HG03159 (cell line): ENCODE measurements around the gene CHRNA4.
"Not testable (repeated sequence)": the region's sequence is repeated elsewhere in the genome, so short reads cannot be mapped to it uniquely, and the experiment has no call there.

Source experiments
- ATAC-seq: cut with Tn5 transposase; IDR thresholded peaks from one replicate; pipeline ENCODE4 v1.9.1; 2021; ENCODE audit warnings: mild to moderate bottlenecking, moderate library complexity; ENCODE audit not compliant: unreplicated experiment

CHRNA4 gene

GRCh38 chr20:63351326-63351700 lies 9.8 kb downstream of the CHRNA4 start:
- ATAC-seq = no peak

GRCh38 chr20:63350597-63351325 lies 10.4 kb downstream of the CHRNA4 start:
- no peak for ATAC-seq

GRCh38 chr20:63350196-63350595 lies 11.0 kb downstream of the CHRNA4 start:
- ATAC-seq = no peak

DNA sequence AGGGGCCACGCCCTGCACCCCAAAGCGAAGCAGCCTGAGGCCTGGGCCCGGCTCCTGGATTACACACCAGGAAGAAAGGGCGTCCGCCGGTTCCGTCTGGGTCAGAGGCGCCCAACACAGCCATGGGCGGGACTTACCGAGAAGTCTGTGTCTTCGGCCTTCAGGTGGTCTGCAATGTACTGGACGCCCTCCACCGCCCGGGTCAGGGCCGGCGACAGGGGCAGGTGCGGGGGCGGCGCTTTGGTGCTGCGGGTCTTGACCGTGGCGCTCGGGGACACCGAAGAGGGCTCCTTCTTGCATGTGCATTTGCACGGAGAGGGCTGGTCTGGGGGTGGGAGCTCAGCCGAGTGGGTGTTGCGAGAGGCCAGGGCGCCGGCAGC lies 11.6 kb downstream of the CHRNA4 start:
- ATAC-seq = no peak

DNA sequence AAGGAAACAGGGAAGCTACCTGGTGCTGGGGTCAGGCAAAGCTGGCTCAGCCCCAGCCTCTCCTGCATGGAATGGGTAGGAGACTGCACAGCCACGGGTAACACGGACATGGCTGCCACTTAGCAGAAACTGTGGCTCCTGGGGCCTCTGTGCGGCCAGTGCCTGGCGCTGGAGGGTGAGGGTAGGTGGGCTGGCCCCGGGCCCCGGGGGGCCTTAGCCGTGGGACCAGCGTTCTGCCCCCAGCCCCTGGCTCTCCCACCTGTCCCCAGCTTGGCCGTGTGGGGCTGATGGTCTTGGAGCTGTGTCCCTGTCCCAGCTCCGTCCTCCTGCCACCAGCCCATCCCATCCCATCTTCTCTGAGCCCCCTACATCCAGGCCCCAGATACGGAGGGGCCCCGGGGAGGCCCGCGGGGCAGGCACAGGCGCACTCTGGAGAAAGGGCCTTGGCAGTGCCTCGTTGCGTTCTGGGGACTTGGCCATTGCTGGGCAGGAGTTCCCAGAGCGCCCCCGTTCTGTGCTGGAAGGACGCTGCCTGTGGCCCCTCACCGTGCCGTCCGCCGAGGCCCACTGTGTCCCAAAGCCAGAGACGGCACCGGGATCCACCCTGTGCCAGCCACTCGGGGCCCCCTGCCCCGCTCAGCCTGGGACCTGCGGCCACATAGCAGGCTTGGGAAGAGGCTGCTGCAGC lies 12.2 kb downstream of the CHRNA4 start:
- no peak for ATAC-seq

- ATAC-seq = no peak
These were observed 13.0 kb downstream of the CHRNA4 start for GRCh38 chr20:63347950-63348827.

- ATAC-seq = no peak
These were observed 13.9 kb downstream of the CHRNA4 start for GRCh38 chr20:63347081-63347741.

DNA sequence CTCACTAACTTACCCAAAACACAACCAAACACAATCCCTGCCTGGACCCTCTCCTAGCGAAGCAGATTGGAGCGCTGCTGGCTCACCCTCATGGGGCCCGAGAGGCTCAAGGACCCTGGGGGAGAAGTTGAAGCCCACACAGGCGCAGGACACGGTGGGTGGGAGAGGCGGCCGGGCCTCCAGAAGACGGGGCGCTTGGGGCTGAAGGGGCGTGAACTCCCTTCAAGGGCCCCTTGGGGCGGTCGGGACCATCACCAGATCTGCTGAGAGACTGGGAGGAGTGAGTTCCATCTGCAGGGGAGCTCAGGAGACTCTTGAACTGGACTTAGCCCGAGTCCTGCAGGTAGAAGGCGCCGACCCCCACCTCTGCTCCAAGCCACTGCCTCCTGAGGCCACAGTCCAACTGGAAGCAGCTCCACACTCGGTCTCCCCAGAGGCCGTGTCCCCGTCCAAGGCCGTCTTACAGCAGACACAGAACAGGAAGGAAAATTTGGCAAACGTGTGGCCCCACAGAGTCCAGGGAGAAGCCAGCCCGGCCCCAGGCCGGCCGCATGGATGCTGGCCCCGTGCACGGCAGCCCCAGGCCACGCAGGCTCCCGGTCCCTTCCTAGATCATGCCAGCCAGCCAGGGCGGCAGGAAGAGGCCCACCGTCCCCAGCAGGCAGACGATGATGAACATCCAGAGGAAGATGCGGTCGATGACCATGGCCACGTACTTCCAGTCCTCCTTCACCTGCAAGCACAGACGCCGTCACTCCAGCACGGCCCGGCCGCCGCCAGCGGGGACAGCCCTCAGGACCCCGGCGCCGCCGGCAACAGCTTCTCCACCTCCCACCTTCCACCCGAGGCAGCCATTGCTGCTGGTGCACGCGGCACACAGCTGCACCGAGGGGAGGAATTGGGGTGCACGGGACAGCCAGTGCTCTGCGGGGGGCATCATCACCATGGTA lies 14.7 kb downstream of the CHRNA4 start:
- ATAC-seq = no peak

- ATAC-seq = no peak
These were observed 15.6 kb downstream of the CHRNA4 start for GRCh38 chr20:63345328-63346100.

DNA sequence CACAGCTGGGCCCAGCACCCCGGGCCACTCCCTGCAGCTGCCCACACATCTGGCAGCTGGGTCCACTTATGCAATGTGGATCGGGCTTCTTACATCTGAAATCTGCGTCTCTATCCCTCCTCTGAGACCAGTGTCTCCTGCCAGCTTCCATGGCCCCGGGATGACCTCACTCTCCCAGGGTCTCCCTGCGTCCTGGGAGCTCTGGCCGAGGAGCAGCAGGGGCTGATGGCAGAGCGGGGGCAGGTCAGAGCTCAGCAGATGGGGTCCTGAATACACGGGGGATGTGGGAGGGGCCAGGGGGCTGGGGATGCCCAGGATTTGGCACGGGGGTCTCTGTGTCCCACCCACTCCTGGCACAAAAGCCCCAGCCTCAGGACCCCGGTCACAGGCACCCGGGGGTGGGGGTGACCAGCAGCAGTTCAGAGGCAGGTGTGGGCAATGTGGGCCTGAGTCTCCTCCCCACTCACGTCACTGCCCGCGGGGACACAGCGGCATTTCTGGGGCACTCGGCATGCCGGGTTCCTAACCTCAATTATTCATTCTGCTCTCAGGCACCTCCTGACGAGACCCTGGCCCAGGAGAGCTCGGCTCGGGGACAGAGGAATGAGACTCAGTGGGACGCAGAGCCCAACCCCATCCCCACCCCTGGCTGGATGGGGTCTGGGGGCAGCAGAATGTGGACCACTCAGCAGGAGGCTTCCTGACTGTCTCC lies 16.4 kb downstream of the CHRNA4 start:
- no peak for ATAC-seq

DNA sequence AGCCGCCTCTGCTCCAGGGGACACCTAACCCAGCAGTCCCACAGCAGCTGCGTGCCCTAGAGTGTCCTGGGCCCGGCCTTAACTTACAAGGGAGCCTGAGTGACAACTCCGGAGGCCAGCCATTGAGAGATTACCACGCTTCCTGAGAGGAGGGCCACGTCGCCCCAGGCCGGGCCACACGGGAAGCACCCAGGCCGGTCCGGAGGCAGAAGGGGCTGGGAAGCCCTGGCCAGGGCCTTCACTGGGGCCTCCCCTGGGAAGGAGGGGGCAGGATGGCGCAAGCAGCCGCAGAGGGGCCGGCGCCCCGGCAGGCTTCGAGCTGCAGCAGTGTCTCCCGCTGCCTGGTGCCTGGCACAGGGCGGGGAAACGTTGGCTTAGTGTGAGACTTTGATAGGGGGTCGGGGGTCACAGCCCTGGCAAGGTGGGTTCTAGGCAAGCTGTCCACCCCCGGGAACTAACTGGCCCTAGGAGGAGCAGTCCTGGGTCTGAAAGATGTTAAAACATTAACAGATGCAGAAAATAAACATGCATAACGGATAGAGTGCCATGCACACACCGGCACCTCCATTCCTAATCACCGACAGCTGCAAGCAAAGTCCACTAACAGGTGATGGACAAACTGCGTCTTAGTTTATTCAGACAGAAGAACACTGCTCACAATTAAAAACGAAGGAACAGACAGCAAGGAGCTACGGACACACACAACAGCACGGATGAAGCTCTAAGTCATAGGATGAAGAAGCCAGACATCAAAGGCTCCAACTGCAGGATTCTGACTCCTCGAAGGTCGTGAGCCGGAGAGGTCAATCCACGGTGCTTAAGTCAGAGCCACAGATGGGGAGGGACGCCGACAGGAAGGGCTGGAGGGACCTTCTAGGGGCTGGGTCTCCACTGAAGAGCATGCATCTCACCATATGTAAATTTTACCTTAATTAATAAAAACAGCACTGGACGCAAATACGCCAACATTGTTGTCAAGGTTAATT lies 17.4 kb downstream of the CHRNA4 start:
- no peak for ATAC-seq

DNA sequence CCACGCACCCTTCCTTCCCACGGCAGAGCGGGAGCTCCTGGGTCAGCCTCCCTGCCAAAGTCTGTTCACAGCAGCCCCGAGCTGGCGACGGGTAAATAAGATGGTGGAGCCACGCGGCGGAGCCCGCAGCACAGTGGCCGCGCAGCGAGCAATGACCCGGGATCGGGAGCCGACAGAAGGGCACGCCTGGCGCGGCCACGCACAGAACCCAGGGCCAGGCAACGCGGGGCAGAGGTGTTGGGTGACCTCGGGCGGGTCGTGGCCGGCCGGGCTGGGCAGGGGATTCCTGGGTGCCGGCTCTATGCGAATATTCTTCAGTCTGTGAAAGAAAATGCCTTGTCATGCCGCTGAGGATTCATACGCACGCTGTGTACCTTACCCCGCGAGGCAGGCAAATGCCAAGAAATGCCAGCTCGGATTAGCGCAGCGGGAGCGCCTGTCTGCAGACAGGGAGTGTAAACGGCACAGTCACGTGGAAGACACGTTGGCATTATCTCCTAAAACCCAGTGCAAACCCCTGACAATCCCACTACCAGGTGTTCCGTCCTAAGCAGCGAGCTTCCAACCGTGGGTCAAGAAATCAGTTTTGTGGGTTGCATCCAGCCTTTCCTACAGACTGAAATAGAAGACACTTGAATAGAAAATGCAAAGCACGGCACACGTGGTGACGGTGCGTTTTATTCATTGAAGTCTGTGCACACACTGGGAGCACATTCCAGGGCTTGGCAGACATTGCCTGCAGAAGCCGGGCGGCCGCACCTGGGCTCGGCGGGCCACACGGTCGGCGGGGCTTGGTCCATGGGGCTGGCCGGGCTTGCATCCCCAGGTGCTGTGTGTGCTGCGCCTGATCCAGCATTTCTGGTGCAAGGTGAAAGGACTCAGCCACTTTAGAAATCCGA lies 18.3 kb downstream of the CHRNA4 start:
- ATAC-seq = no peak

DNA sequence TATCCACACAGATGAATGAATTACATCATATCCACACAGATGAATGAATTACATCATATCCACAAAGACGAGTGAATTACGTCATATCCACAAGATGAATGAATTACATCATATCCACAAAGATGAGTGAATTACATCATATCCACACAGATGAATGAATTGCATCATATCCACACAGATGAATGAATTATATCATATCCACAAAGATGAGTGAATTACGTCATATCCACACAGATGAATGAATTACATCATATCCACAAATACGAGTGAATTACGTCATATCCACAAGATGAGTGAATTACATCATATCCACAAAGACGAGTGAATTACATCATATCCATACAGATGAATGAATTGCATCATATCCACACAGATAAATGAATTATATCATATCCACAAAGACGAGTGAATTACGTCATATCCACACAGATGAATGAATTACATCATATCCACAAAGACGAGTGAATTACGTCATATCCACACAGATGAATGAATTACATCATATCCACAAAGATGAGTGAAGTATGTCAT lies 20.9 kb downstream of the CHRNA4 start:
- ATAC-seq = not testable (repeated sequence)

GRCh38 chr20:63339154-63340094 lies 21.7 kb downstream of the CHRNA4 start:
- not testable (repeated sequence) for ATAC-seq

- no peak for ATAC-seq
These were observed 23.2 kb downstream of the CHRNA4 start for GRCh38 chr20:63337786-63338420.
